Activated T-helper 1 cell treated with anti-CD3 and anti-CD28 coated beads, Interleukin-12 subunit alpha, Interleukin-12 subunit beta, Interleukin-2, Interleukin-4 antibody, amounts not matched to agents 30 ng/mL and 10 ng/mL and 1 ng/mL, durations not matched to agents 14 hours and 24 hours and 36 hours (primary cell): ENCODE data around the gene PDCD4. TPM values are rescaled to one million over a fixed set of nuclear protein-coding genes. Genes with fewer than 3 reads are reported as not detected.
"Not testable (repeated sequence)": the region's sequence is repeated elsewhere in the genome, so short reads cannot be mapped to it uniquely, and the experiment has no call there.

Experiments
- DNase-seq: peaks from one replicate; pipeline ENCODE4 v3.0.0; 2021; ENCODE audit warnings: low spot score
- H3K27ac Mint-ChIP-seq: one replicate; pipeline ENCODE4 v1.8.0; 2021; ENCODE audit warnings: mild to moderate bottlenecking, mixed read lengths
- H3K27me3 Mint-ChIP-seq: one replicate; pipeline ENCODE4 v1.8.0; 2022; ENCODE audit warnings: mild to moderate bottlenecking, moderate library complexity, mixed read lengths; ENCODE audit not compliant: insufficient read depth
- H3K36me3 Mint-ChIP-seq: one replicate; pipeline ENCODE4 v1.8.0; 2021; ENCODE audit warnings: low read depth, mixed read lengths
- H3K4me1 Mint-ChIP-seq: one replicate; pipeline ENCODE4 v1.8.0; 2021; ENCODE audit warnings: low read depth, mixed read lengths
- H3K4me3 Mint-ChIP-seq: one replicate; pipeline ENCODE4 v1.8.0; 2021; ENCODE audit warnings: mild to moderate bottlenecking, moderate library complexity, mixed read lengths
- H3K9me3 Mint-ChIP-seq: one replicate; pipeline ENCODE4 v1.8.0; 2021; ENCODE audit warnings: mixed read lengths
- intact Hi-C: fragments of 100-400 bp; cut with micrococcal nuclease; formaldehyde crosslinking; loops from one replicate; pipeline ENCODE4 v1.15.1; 2024
- total RNA-seq: library from RNA; stranded (reverse); gene quantifications from 2 replicates; pipeline ENCODE4 v1.2.3, GENCODE V29; 2022

The PDCD4 gene
- total RNA-seq, 1 donor from 2014 or later, result 46.1 TPM

- intact Hi-C loops, result loop anchor here (10.0 kb wide), 2 partner anchors 840 to 1270 kb away; partner anchors contain the start of gene GPAM
- Mint-ChIP-seq H3K27ac (no peak overlapping the region), H3K27me3 (no peaks in the 10 kb centered on the region), H3K9me3 (no peaks in the 10 kb centered on the region), H3K4me3 (no peak overlapping the region), H3K4me1 (peaks cover 17% of the 10 kb centered on the region), H3K36me3 (peaks cover 8% of the 10 kb centered on the region)
- DNase-seq, result no peak
These were observed 42.7 kb downstream of the PDCD4 start for GRCh38 chr10:110914431-110914830.

DNA sequence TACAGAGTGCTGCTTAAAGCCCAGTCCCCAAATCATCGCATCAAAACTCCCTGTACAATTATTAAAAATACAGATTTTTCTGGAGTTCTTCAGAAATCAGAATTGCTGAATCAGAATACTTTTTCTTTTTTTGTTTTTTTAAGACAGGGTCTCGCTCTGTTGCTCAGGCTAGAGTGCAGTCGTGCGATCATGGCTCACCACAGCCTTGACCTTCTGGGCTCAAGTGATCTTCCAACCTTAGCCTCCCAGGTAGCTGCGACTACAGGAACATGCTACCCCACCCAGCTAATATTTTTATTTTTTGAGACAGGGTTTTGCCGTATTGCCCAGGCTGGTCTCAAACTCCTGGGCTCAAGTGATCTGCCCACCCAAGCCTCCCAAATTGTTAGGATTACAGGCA, 43.3 kb downstream of the PDCD4 start:
- intact Hi-C loops, result loop anchor here (5.0 to 10.0 kb wide), 3 partner anchors 703 to 1270 kb away; partner anchors contain the start of gene GPAM
- H3K4me1 Mint-ChIP-seq, result peaks cover 17% of the 10 kb centered on the region

GRCh38 chr10:110915600-110915999, 43.9 kb downstream of the PDCD4 start:
- H3K27ac Mint-ChIP-seq, H3K9me3 Mint-ChIP-seq: not testable (repeated sequence)

More for the DNA sequence above, 43.3 kb downstream of the PDCD4 start:
- Mint-ChIP-seq H3K4me3 (no peak overlapping the region), H3K27me3 (no peaks in the 10 kb centered on the region), H3K36me3 (peaks cover 8% of the 10 kb centered on the region), H3K9me3 (no peaks in the 10 kb centered on the region), H3K27ac (no peak overlapping the region)
- DNase-seq, result no peak

GRCh38 chr10:110916554-110917346, 45.0 kb downstream of the PDCD4 start:
- intact Hi-C loops, result loop anchor here (5.0 to 10.0 kb wide), 3 partner anchors 704 to 1268 kb away; partner anchors contain the start of gene GPAM
- Mint-ChIP-seq H3K27me3 (no peaks in the 10 kb centered on the region), H3K4me1 (peaks cover 32% of the 10 kb centered on the region), H3K36me3 (peaks cover 8% of the 10 kb centered on the region), H3K4me3 (no peak overlapping the region), H3K9me3 (no peaks in the 10 kb centered on the region), H3K27ac (peak overlapping the region; percentile 32)
- no peak for DNase-seq

More at GRCh38 chr10:110915600-110915999, 43.9 kb downstream of the PDCD4 start:
- H3K27me3 Mint-ChIP-seq, H3K36me3 Mint-ChIP-seq, DNase-seq, H3K4me3 Mint-ChIP-seq: not testable (repeated sequence)
- H3K4me1 Mint-ChIP-seq, result peaks cover 22% of the 10 kb centered on the region
- intact Hi-C loops, result loop anchor here (5.0 to 10.0 kb wide), 3 partner anchors 703 to 1269 kb away; partner anchors contain the start of gene GPAM

DNA sequence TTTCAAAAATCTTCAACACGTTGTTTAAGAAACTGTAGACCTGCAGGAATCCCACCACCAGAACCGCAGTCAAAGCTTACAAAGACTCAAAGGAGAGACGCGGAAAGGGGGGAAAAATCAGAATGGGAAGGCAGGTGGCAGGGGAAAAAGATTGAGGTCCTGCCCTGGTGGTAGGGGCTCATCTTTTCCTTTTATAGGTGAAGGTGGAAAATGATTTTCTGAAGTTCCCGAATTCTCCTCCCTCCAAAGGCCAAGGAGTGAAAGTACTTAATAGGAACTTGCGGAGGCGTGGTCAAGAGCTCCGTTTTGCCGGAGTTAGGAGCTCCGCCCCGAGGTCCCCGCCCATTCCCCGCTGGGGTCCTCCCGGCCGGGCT, 46.5 kb downstream of the PDCD4 start:
- Mint-ChIP-seq H3K4me3 (peak overlapping the region; percentile 97), H3K9me3 (no peaks in the 10 kb centered on the region), H3K27me3 (no peaks in the 10 kb centered on the region), H3K36me3 (peaks cover 8% of the 10 kb centered on the region), H3K27ac (peak overlapping the region; percentile 97), H3K4me1 (peaks cover 41% of the 10 kb centered on the region)
- intact Hi-C loops, result loop anchor here (1.0 to 10.0 kb wide), 7 partner anchors 15 to 1267 kb away; partner anchors contain the start of genes ADRA2A and GPAM
- peak; percentile 85 for DNase-seq

DNA sequence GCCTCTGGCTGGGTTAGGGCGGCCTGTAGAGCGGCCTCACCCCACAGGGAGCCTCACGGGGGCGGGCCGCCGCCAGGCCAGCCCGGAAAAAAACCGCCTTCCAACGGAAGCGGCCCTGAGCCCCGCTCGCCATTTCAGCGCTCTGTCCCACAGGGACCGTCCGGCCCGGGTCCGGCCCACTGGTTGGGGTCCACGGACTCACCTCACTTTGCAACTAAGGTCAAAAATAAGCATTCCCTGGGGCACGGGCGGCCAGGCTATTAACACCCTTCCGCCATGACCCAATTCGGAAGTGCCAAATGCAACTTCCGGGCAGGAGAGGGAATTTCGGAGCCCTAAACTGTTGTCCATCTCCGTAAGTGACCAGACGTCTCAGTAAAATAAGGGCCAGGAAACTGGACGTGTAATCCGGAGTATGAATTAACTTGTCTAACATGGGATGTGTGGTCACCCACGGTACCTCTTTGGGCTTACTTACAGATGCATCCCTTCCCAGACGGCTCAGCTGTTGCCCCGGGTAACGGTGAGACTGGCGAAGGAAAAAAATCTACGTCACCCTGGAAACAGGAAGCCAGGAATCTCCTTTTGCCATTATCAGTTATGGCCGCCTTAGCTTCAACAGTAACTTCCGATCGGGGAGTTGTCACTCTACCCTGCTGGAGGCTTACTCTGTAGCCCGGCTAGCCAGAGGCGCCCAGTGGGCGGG, 47.1 kb downstream of the PDCD4 start, which contains the start of gene BBIP1:
BBIP1 (minus strand) TSS at position 538 of the 706 bp plus-strand sequence. CDS start 1,023 bp downstream, outside the sequence.
- no peaks in the 10 kb centered on the region for H3K9me3 Mint-ChIP-seq
- no peaks in the 10 kb centered on the region for H3K27me3 Mint-ChIP-seq
- DNase-seq, result no peak
- peaks cover 47% of the 10 kb centered on the region for H3K4me1 Mint-ChIP-seq
- peak within 1 kb of the TSS; percentile 97 for H3K27ac Mint-ChIP-seq
- H3K4me3 Mint-ChIP-seq, result peak within 1 kb of the TSS; percentile 97
- H3K36me3 Mint-ChIP-seq, result peaks cover 9% of the 10 kb centered on the region
- intact Hi-C loops, result loop anchor here (1.0 to 10.0 kb wide), 17 partner anchors 15 to 1266 kb away; partner anchors contain the start of genes ADRA2A, DUSP5, GPAM and PDCD4

- intact Hi-C loops, result loop anchor here (1.0 to 10.0 kb wide), 15 partner anchors 48 to 1265 kb away; partner anchors contain the start of genes ADRA2A, DUSP5, GPAM and PDCD4
- Mint-ChIP-seq H3K27me3 (no peaks in the 10 kb centered on the region), H3K27ac (peak within 1 kb of the TSS; percentile 97), H3K36me3 (peaks cover 13% of the 10 kb centered on the region), H3K4me1 (peaks cover 53% of the 10 kb centered on the region), H3K4me3 (peak within 1 kb of the TSS; percentile 97), H3K9me3 (no peaks in the 10 kb centered on the region)
- DNase-seq, result peak; percentile 98
These were observed 47.7 kb downstream of the PDCD4 start, which contains the start of gene SHOC2 for GRCh38 chr10:110919349-110919931. SHOC2 (plus strand) TSS chr10:110919604; CDS start chr10:110964359, 44,755 bp downstream.

GRCh38 chr10:110919971-110920881, 48.5 kb downstream of the PDCD4 start:
- no peaks in the 10 kb centered on the region for H3K27me3 Mint-ChIP-seq
- peaks cover 13% of the 10 kb centered on the region for H3K36me3 Mint-ChIP-seq
- H3K27ac Mint-ChIP-seq, result peak overlapping the region; percentile 87
- H3K4me1 Mint-ChIP-seq, result peaks cover 53% of the 10 kb centered on the region
- DNase-seq, result peak; percentile 18
- intact Hi-C loops, result loop anchor here (1.0 to 10.0 kb wide), 17 partner anchors 49 to 1525 kb away; partner anchors contain the start of genes ADRA2A, DUSP5, GPAM and PDCD4
- H3K4me3 Mint-ChIP-seq, result peak overlapping the region; percentile 94
- H3K9me3 Mint-ChIP-seq, result no peaks in the 10 kb centered on the region

DNA sequence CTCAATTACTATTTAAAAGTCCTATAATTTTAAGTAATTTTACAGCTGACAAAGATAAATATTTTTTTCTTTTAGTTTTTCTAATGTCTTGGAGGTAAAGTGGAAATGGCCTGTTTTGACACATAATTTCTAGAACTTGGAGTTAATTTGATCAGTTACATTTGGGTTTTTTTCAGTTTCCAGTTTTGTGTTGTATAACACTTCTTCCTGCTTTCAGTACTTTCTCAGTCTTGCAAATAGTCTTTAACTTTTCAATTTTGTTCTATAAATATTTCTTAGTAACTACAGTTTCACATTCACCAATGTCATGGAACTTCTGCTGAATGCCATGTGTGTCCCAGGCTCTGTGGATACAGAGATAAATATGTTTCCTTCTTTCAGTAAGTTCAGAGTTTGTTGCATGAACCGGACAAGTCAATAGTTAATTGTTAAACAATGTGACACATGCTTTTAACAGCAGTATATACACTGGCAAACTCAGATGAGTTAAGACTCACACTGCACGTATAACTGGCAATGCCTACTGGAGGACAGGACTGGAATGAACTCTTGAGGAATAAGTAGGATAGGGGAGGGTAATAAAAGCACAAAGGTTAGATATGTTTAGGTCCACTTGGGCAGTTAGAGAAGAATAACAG, 52.2 kb downstream of the PDCD4 start:
- intact Hi-C loops, result loop anchor here (5.0 to 10.0 kb wide), 2 partner anchors 1002 to 1521 kb away; partner anchors contain the start of genes VTI1A, XPNPEP1 and ZDHHC6
- Mint-ChIP-seq H3K36me3 (peaks cover 6% of the 10 kb centered on the region), H3K4me1 (peaks cover 41% of the 10 kb centered on the region), H3K27ac (peak overlapping the region; percentile 49), H3K27me3 (no peaks in the 10 kb centered on the region), H3K9me3 (no peaks in the 10 kb centered on the region), H3K4me3 (peak overlapping the region; percentile 20)
- DNase-seq, result no peak

DNA sequence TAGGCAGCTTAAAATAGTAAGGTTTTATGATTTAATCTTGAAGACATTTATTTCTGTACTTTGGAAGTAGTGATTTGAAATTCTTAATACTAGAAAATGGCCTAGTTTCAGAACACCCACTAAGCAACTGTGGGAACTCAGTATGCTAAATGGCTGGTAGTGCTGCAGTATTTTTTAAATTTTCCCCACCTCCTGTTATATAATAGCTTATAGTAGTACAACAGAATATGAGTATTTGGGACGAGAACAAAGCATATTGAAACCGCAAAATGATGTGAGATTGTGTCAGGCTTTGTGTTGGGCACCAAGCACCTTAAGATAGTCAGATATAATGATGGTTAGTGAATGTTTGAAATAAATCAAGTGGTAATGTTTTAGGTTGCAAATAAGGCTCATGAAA, 55.7 kb downstream of the PDCD4 start:
- intact Hi-C loops, result loop anchor here (10.0 kb wide), 1 partner anchor 1517 kb away; the partner anchor contains the start of genes VTI1A and ZDHHC6
- peaks cover 6% of the 10 kb centered on the region for H3K36me3 Mint-ChIP-seq
- no peaks in the 10 kb centered on the region for H3K27me3 Mint-ChIP-seq
- no peak for DNase-seq
- no peak overlapping the region for H3K27ac Mint-ChIP-seq
- H3K4me3 Mint-ChIP-seq, result no peak overlapping the region
- H3K9me3 Mint-ChIP-seq, result no peaks in the 10 kb centered on the region
- peaks cover 23% of the 10 kb centered on the region for H3K4me1 Mint-ChIP-seq

- H3K4me3 Mint-ChIP-seq, result no peak overlapping the region
- no peaks in the 10 kb centered on the region for H3K9me3 Mint-ChIP-seq
- H3K27ac Mint-ChIP-seq, result no peak overlapping the region
- peaks cover 5% of the 10 kb centered on the region for H3K36me3 Mint-ChIP-seq
- intact Hi-C loops, result no loop called here
- H3K4me1 Mint-ChIP-seq, result peaks cover 11% of the 10 kb centered on the region
- no peak for DNase-seq
- no peaks in the 10 kb centered on the region for H3K27me3 Mint-ChIP-seq
These were observed 60.1 kb downstream of the PDCD4 start for GRCh38 chr10:110931769-110932381.
